IMR-90 (cell line): ENCODE results near the gene SOX5. TPM values are rescaled to one million over a fixed set of nuclear protein-coding genes. Genes with fewer than 3 reads are reported as not detected.

ENCODE experiments used
- ATAC-seq: fragments of 200-7000 bp; cut with Tn5 transposase; 2 replicates; pipeline ENCODE4 v1.9.1; 2020; ENCODE audit warnings: low read depth, mild to moderate bottlenecking, moderate library complexity
- BruUV-seq: library from RNA; stranded (reverse); fragments of 400-500 nt; replicated peaks from 2 replicates; lab custom pipeline; 2021; lab: Mats Ljungman, UMichigan
- CTCF ChIA-PET: fragments of 300-600 bp; formaldehyde crosslinking; extraction: SDS; loops from one replicate; lab custom pipeline; 2021; ENCODE audit warnings: antibody characterized with exemption; lab: Yijun Ruan, JAX
- POLR2A ChIA-PET: fragments of 300-600 bp; sonication (Branson Sonifier 250); formaldehyde crosslinking; loops from one replicate; lab custom pipeline; 2022; ENCODE audit warnings: antibody characterized with exemption; ENCODE audit not compliant: unreplicated experiment; lab: Charles Lee
- DNase-seq: peaks from one replicate; pipeline ENCODE4 v3.0.0; 2013
- H2AFZ ChIP-seq: replicated peaks from 2 replicates; pipeline ENCODE3; 2013; ENCODE audit warnings: low read length, mild to moderate bottlenecking; ENCODE audit not compliant: poor library complexity
- H2AK5ac ChIP-seq: 2 replicates; pipeline ENCODE4 v1.6.1; 2013; ENCODE audit warnings: low read depth, low read length, inconsistent platforms
- H2AK9ac ChIP-seq: replicated peaks from 2 replicates; pipeline ENCODE3; 2013; ENCODE audit warnings: mild to moderate bottlenecking, low read depth, low read length, moderate library complexity; ENCODE audit not compliant: poor library complexity
- H2BK120ac ChIP-seq: 2 replicates; pipeline ENCODE4 v1.6.1; 2013; ENCODE audit warnings: low read depth, low read length, inconsistent platforms
- H2BK15ac ChIP-seq: 3 replicates; pipeline ENCODE4 v1.6.1; 2013; ENCODE audit warnings: low read depth, low read length, inconsistent platforms
- H2BK20ac ChIP-seq: 2 replicates; pipeline ENCODE4 v1.6.1; 2013; ENCODE audit warnings: low read depth, mild to moderate bottlenecking, inconsistent platforms, low read length, moderate library complexity
- H2BK5ac ChIP-seq: 2 replicates; pipeline ENCODE4 v1.6.1; 2013; ENCODE audit warnings: mild to moderate bottlenecking, low read depth, low read length, inconsistent platforms; ENCODE audit not compliant: poor library complexity, severe bottlenecking
- H3K14ac ChIP-seq: replicated peaks from 2 replicates; pipeline ENCODE4 v1.6.1; 2013; ENCODE audit warnings: low read depth, low read length, inconsistent platforms
- H3K18ac ChIP-seq: 2 replicates; pipeline ENCODE4 v1.6.1; 2013; ENCODE audit warnings: low read depth, low read length, control low read depth
- H3K23ac ChIP-seq: 2 replicates; pipeline ENCODE4 v1.6.1; 2013; ENCODE audit warnings: low read depth, low read length, inconsistent platforms
- H3K27ac ChIP-seq: 2 replicates; pipeline ENCODE4 v1.5.1; 2013; ENCODE audit warnings: mild to moderate bottlenecking, control low read depth, low read length; ENCODE audit not compliant: insufficient read depth
- H3K27me3 ChIP-seq: 2 replicates; pipeline ENCODE4 v1.6.1; 2013; ENCODE audit warnings: low read length; ENCODE audit not compliant: control insufficient read depth, insufficient read depth
- H3K36me3 ChIP-seq: 2 replicates; pipeline ENCODE4 v1.6.1; 2013; ENCODE audit warnings: low read length, mixed read lengths; ENCODE audit not compliant: control insufficient read depth, insufficient read depth
- H3K4ac ChIP-seq: 2 replicates; pipeline ENCODE4 v1.6.1; 2013; ENCODE audit warnings: low read depth, low read length, inconsistent platforms
- H3K4me1 ChIP-seq: 2 replicates; pipeline ENCODE4 v1.6.1; 2013; ENCODE audit warnings: low read length, mixed read lengths; ENCODE audit not compliant: control insufficient read depth, insufficient read depth
- H3K4me2 ChIP-seq: 2 replicates; pipeline ENCODE4 v1.6.1; 2013; ENCODE audit warnings: low read depth, mild to moderate bottlenecking, control low read depth, low read length, moderate library complexity
- H3K4me3 ChIP-seq: 2 replicates; pipeline ENCODE4 v1.5.1; 2013; ENCODE audit warnings: low read depth, mild to moderate bottlenecking, control low read depth, low read length, moderate library complexity; ENCODE audit not compliant: insufficient read depth
- H3K56ac ChIP-seq: 2 replicates; pipeline ENCODE4 v1.6.1; 2013; ENCODE audit warnings: low read length, inconsistent platforms; ENCODE audit not compliant: insufficient read depth; ENCODE audit errors: extremely low read depth
- H3K79me1 ChIP-seq, 2 experiments: 2 replicates each; pipeline ENCODE4 v1.6.1; 2013; ENCODE audit warnings: low read length in 2 of 2, inconsistent platforms in 1 of 2, low read depth in 1 of 2
- H3K9ac ChIP-seq: 2 replicates; pipeline ENCODE4 v1.6.1; 2013; ENCODE audit warnings: low read depth, low read length, control low read depth
- H3K9me1 ChIP-seq: 2 replicates; pipeline ENCODE4 v1.6.1; 2013; ENCODE audit warnings: low read length, inconsistent platforms; ENCODE audit not compliant: insufficient read depth
- H3K9me3 ChIP-seq: 2 replicates; pipeline ENCODE4 v1.6.1; 2013; ENCODE audit warnings: low read length; ENCODE audit not compliant: control insufficient read depth, insufficient read depth
- H4K20me1 ChIP-seq: 2 replicates; pipeline ENCODE4 v1.6.1; 2013; ENCODE audit warnings: low read length, inconsistent platforms; ENCODE audit not compliant: insufficient read depth
- H4K5ac ChIP-seq: 2 replicates; pipeline ENCODE4 v1.6.1; 2013; ENCODE audit warnings: mild to moderate bottlenecking, low read depth, low read length, control low read depth
- H4K8ac ChIP-seq, 2 experiments: 2 replicates each; pipeline ENCODE4 v1.6.1; 2013; ENCODE audit warnings: low read depth in 2 of 2, low read length in 2 of 2, control low read depth in 1 of 2, inconsistent platforms in 1 of 2
- H4K91ac ChIP-seq: 2 replicates; pipeline ENCODE4 v1.6.1; 2013; ENCODE audit warnings: low read depth, low read length, inconsistent platforms; ENCODE audit not compliant: insufficient read depth
- BHLHE40 ChIP-seq: fragments of 150-350 bp; IDR thresholded peaks from 2 replicates; pipeline ENCODE4 v1.6.1; 2016; ENCODE audit warnings: mild to moderate bottlenecking, low read depth, low read length
- NFE2L2 ChIP-seq: fragments of 150-350 bp; IDR thresholded peaks from 2 replicates; pipeline ENCODE4 v1.6.1; 2016; ENCODE audit warnings: low read depth, mild to moderate bottlenecking, low read length
- POLR2A ChIP-seq: IDR thresholded peaks from 2 replicates; pipeline ENCODE4 v1.6.1; 2012; ENCODE audit warnings: mild to moderate bottlenecking, low read depth, low read length
- dilution Hi-C: fragments of 300-500 bp; cut with HindIII; formaldehyde crosslinking; loops from one replicate; pipeline ENCODE4 v1.14.3; 2018; ENCODE audit warnings: low sequenced_read_pairs; ENCODE audit not compliant: unreplicated experiment
- in situ Hi-C: fragments of 300-500 bp; cut with MboI; formaldehyde crosslinking; loops from 3 replicates; pipeline ENCODE4 v1.14.3; 2019; ENCODE audit warnings: low sequenced_read_pairs, inconsistent platforms, mixed read lengths
- intact Hi-C: fragments of 100-400 bp; cut with micrococcal nuclease; formaldehyde crosslinking; loops from 2 replicates; pipeline ENCODE4 v1.10.0; 2022
- polyA plus RNA-seq, 3 experiments: library from polyadenylated mRNA; depleted of rRNA; stranded (reverse); fragments of >200 nt; gene quantifications; 2 replicates each; pipeline ENCODE4 v1.2.3, GENCODE V29; 2012; ENCODE audit warnings: low replicate concordance in 1 of 3
- total RNA-seq: library from RNA; depleted of rRNA; stranded (reverse); fragments of >200 nt; gene quantifications from 2 replicates; pipeline ENCODE4 v1.2.3, GENCODE V29; 2012
- TF ChIP-seq, protein P1 (sequence below): fragments of 150-350 bp; IDR thresholded peaks from 2 replicates; pipeline ENCODE4 v1.6.1; 2016; ENCODE audit warnings: low read depth, mild to moderate bottlenecking, low read length, moderate library complexity, borderline replicate concordance

Gene SOX5
- total and polyA plus RNA-seq, 2 of the 4 experiments (the other 2 are of a cell fraction) = 1.1 to 13.1 TPM

DNA sequence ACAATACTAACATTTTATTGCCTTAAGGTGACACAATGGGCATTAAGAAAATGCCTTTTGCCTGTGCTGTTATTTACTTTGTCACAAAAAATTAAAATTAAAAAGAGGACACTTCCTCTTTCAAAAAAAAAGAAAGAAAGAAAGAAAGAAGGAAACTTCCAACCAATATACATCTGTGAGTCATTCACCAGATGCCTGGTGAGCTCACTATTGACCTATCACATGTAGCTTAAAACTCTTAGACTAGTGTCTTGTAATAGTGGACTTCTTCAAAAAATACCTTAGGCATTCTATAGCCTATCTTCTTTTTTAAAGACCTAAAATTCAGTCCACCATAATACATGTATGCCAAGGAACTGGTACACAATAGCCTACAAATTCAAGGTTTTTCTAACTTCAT is 4.9 kb upstream of the SOX5 start:
- no TSS peak for BruUV-seq

More for the DNA sequence above, 4.9 kb upstream of the SOX5 start:
- ChIA-PET CTCF (interaction anchor here (0.7 kb wide), 1 partner anchor 26 kb away, joined by 9 read pairs; no protein-coding TSS in a partner anchor), POLR2A (no interaction called here)
- Histone ChIP-seq H3K27me3 (no peaks in the 10 kb centered on the region), H3K9me1 (no peaks in the 10 kb centered on the region; the same call in 1 of the 2 replicates), H2AK9ac (no peak overlapping the region), H4K8ac (no peak overlapping the region), H3K4me3 (no peak overlapping the region), H2BK15ac (no peak overlapping the region), H3K14ac (no peak overlapping the region), H3K36me3 (no peaks in the 10 kb centered on the region), H4K5ac (no peak overlapping the region), H3K4me2 (no peak overlapping the region), H2AFZ (no peak overlapping the region), H3K9me3 (no peaks in the 10 kb centered on the region), H3K79me1 (peaks cover 0 to 3% of the 10 kb centered on the region in 2 experiments; a peak in 1 of 4 replicates), H3K18ac (no peak overlapping the region), H3K23ac (no peak overlapping the region), H3K9ac (no peak overlapping the region), H2BK5ac (no peak overlapping the region), H3K27ac (no peak overlapping the region), H4K91ac (no peak overlapping the region), H4K20me1 (no peaks in the 10 kb centered on the region), H3K4me1 (no peaks in the 10 kb centered on the region), H2AK5ac (no peak overlapping the region), H2BK20ac (no peak overlapping the region), H3K56ac (no peak overlapping the region), H3K4ac (no peak overlapping the region), H2BK120ac (no peak overlapping the region)
- ATAC-seq = no peak; the same call in 1 of the 2 replicates
- in situ Hi-C loops (no loop called here), dilution Hi-C loops (no loop called here), intact Hi-C loops (loop anchor here (10.0 kb wide), 1 partner anchor 820 kb away; no protein-coding TSS in a partner anchor)
- DNase-seq = peak; percentile 76
- TF ChIP-seq NFE2L2 = no peak
- TF ChIP-seq BHLHE40 = no peak
- no peak for TF ChIP-seq POLR2A
- TF ChIP-seq, protein P1, sequence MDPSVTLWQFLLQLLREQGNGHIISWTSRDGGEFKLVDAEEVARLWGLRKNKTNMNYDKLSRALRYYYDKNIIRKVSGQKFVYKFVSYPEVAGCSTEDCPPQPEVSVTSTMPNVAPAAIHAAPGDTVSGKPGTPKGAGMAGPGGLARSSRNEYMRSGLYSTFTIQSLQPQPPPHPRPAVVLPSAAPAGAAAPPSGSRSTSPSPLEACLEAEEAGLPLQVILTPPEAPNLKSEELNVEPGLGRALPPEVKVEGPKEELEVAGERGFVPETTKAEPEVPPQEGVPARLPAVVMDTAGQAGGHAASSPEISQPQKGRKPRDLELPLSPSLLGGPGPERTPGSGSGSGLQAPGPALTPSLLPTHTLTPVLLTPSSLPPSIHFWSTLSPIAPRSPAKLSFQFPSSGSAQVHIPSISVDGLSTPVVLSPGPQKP = no peak
